ENCODE data around the gene SUPT6H. TPM values are rescaled to one million over a fixed set of nuclear protein-coding genes. Genes with fewer than 3 reads are reported as not detected.

The SUPT6H gene
- total RNA-seq, 1 donor from 2014 or later: 91.2 TPM

- H3K27me3 Mint-ChIP-seq (ENCODE audit: unreplicated experiment): no peaks in the 10 kb centered on the region
- no peak for TF ChIP-seq CTCF (IDR thresholded peaks at IDR 0.05)
- no peaks in the 10 kb centered on the region for H3K9me3 Mint-ChIP-seq (ENCODE audit: unreplicated experiment)
- H3K36me3 Mint-ChIP-seq (ENCODE audit: unreplicated experiment): peaks cover 12% of the 10 kb centered on the region
- H3K4me1 Mint-ChIP-seq (ENCODE audit: unreplicated experiment): peaks cover 46% of the 10 kb centered on the region
- no peak for DNase-seq (ENCODE audit: extremely low spot score, unreplicated experiment)
- peak overlapping the region; percentile 92 for H3K27ac Mint-ChIP-seq (ENCODE audit: unreplicated experiment)
- peak overlapping the region; percentile 88 for H3K4me3 Mint-ChIP-seq (ENCODE audit: unreplicated experiment)
These were observed 63.7 kb downstream of the SUPT6H start for GRCh38 chr17:28725660-28726225.

GRCh38 chr17:28726226-28726626 lies 64.2 kb downstream of the SUPT6H start, which contains the start of gene TLCD1:
Gene TLCD1, minus strand, starts transcription at chr17:28726233. Its CDS starts 136 bp downstream, at chr17:28726097.
- DNase-seq (ENCODE audit: extremely low spot score, unreplicated experiment): peak; percentile 89
- peaks cover 41% of the 10 kb centered on the region for H3K4me1 Mint-ChIP-seq (ENCODE audit: unreplicated experiment)
- no peak for TF ChIP-seq CTCF (IDR thresholded peaks at IDR 0.05)

GRCh38 chr17:28726627-28727491 lies 64.9 kb downstream of the SUPT6H start:
- no peaks in the 10 kb centered on the region for H3K9me3 Mint-ChIP-seq (ENCODE audit: unreplicated experiment)
- TF ChIP-seq CTCF (IDR thresholded peaks at IDR 0.05): peak; percentile 98
- peaks cover 36% of the 10 kb centered on the region for H3K4me1 Mint-ChIP-seq (ENCODE audit: unreplicated experiment)
- H3K4me3 Mint-ChIP-seq (ENCODE audit: unreplicated experiment): peak overlapping the region; percentile 88
- peak overlapping the region; percentile 96 for H3K27ac Mint-ChIP-seq (ENCODE audit: unreplicated experiment)
- H3K27me3 Mint-ChIP-seq (ENCODE audit: unreplicated experiment): no peaks in the 10 kb centered on the region
- H3K36me3 Mint-ChIP-seq (ENCODE audit: unreplicated experiment): peaks cover 5% of the 10 kb centered on the region
- DNase-seq (ENCODE audit: extremely low spot score, unreplicated experiment): peak; percentile 98

More at GRCh38 chr17:28726226-28726626, 64.2 kb downstream of the SUPT6H start, which contains the start of gene TLCD1:
- Mint-ChIP-seq H3K27me3 (ENCODE audit: unreplicated experiment) (no peaks in the 10 kb centered on the region), H3K9me3 (ENCODE audit: unreplicated experiment) (no peaks in the 10 kb centered on the region), H3K4me3 (ENCODE audit: unreplicated experiment) (peak within 1 kb of the TSS; percentile 88), H3K27ac (ENCODE audit: unreplicated experiment) (peak within 1 kb of the TSS; percentile 96), H3K36me3 (ENCODE audit: unreplicated experiment) (peaks cover 8% of the 10 kb centered on the region)

GRCh38 chr17:28728364-28729200 lies 66.6 kb downstream of the SUPT6H start, which contains the start of gene NEK8:
Gene NEK8, plus strand, starts transcription at chr17:28728788. Its CDS starts 26 bp downstream, at chr17:28728814.
- Mint-ChIP-seq H3K4me3 (ENCODE audit: unreplicated experiment) (peak within 1 kb of the TSS; percentile 88), H3K36me3 (ENCODE audit: unreplicated experiment) (peaks cover 1% of the 10 kb centered on the region), H3K27ac (ENCODE audit: unreplicated experiment) (peak within 1 kb of the TSS; percentile 96), H3K9me3 (ENCODE audit: unreplicated experiment) (no peaks in the 10 kb centered on the region), H3K27me3 (ENCODE audit: unreplicated experiment) (no peaks in the 10 kb centered on the region), H3K4me1 (ENCODE audit: unreplicated experiment) (peaks cover 36% of the 10 kb centered on the region)
- TF ChIP-seq CTCF (IDR thresholded peaks at IDR 0.05): no peak
- peak; percentile 99 for DNase-seq (ENCODE audit: extremely low spot score, unreplicated experiment)
